Subcutaneous adipose tissue (tissue), 4 donors: ENCODE measurements around the gene PDLIM1. TPM values are rescaled to one million over a fixed set of nuclear protein-coding genes. Genes with fewer than 3 reads are reported as not detected.

Experiments
- CTCF ChIP-seq: fragments of 450-650 bp; IDR thresholded peaks from one replicate; pipeline ENCODE4 v1.5.1; 2016; ENCODE audit warnings: low read depth, mild to moderate bottlenecking, control low read depth, antibody characterized with exemption, moderate library complexity
- total RNA-seq, 4 donors: library from RNA; depleted of rRNA; stranded (reverse); fragments of >200 nt; gene quantifications; one replicate each; pipeline ENCODE4 v1.1.0, GENCODE V29; 2016

PDLIM1 gene
- total RNA-seq, 4 donors from 2014 or later = 79.2 to 118 (median 96.4) TPM

GRCh38 chr10:95312986-95313495 is 22.2 kb upstream of the PDLIM1 start:
- no peak for TF ChIP-seq CTCF

GRCh38 chr10:95312257-95312656 is 21.5 kb upstream of the PDLIM1 start:
- TF ChIP-seq CTCF = no peak

GRCh38 chr10:95309958-95310357 is 19.2 kb upstream of the PDLIM1 start:
- no peak for TF ChIP-seq CTCF

- TF ChIP-seq CTCF = no peak
These were observed 17.8 kb upstream of the PDLIM1 start for GRCh38 chr10:95308389-95309302.

GRCh38 chr10:95306851-95307250 is 16.0 kb upstream of the PDLIM1 start:
- TF ChIP-seq CTCF = no peak

- TF ChIP-seq CTCF = no peak
These were observed 15.5 kb upstream of the PDLIM1 start for GRCh38 chr10:95306318-95306650.

- TF ChIP-seq CTCF = no peak
These were observed 15.0 kb upstream of the PDLIM1 start for GRCh38 chr10:95305606-95306317.
